Esophagus muscularis mucosa (tissue), 3 donors: ENCODE measurements around the gene SLC17A3.

ENCODE experiments used
- POLR2A ChIP-seq: fragments of 450-650 bp; IDR thresholded peaks from one replicate; pipeline ENCODE4 v1.6.1; 2017; ENCODE audit warnings: antibody characterized with exemption, moderate library complexity, mild to moderate bottlenecking, low read depth
- POLR2AphosphoS5 ChIP-seq, 2 donors: sonication (generic); formaldehyde crosslinking; IDR thresholded peaks; one replicate each; pipeline ENCODE4 v1.6.1; 2017; ENCODE audit warnings: antibody characterized with exemption in 2 of 2
- TF ChIP-seq, protein P1 (sequence below), 3 experiments: fragments of 200-600 bp in 2 of 3; fragments of 450-650 bp in 1 of 3; sonication (generic) in 2 of 3; IDR thresholded peaks; one replicate each; pipeline ENCODE4 v1.5.1; 2017 to 2019; ENCODE audit warnings: antibody characterized with exemption in 3 of 3, mild to moderate bottlenecking in 2 of 3, moderate library complexity in 1 of 3

DNA sequence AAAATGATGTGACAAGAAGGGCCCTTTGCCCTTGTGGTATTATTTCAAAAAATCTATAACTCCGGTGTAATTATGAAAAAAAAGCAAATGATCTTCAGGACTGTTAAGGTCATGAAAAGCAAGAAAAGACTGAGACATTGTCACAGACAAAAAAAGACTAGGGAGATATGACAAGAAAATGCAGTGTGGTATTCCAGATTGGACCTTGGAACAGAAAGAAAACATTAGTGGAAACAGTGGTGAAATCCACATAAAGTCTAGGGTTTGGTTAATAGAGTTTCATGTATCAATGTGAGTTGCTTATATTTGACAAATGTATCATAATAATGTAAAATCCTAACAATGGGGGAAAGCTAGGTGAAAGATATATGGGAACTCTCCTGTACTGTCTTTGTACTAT, 26.8 kb upstream of the SLC17A3 start:
- TF ChIP-seq POLR2A (no peak), POLR2AphosphoS5 (IDR thresholded peaks at IDR 0.05) (no peak)
- TF ChIP-seq, protein P1, sequence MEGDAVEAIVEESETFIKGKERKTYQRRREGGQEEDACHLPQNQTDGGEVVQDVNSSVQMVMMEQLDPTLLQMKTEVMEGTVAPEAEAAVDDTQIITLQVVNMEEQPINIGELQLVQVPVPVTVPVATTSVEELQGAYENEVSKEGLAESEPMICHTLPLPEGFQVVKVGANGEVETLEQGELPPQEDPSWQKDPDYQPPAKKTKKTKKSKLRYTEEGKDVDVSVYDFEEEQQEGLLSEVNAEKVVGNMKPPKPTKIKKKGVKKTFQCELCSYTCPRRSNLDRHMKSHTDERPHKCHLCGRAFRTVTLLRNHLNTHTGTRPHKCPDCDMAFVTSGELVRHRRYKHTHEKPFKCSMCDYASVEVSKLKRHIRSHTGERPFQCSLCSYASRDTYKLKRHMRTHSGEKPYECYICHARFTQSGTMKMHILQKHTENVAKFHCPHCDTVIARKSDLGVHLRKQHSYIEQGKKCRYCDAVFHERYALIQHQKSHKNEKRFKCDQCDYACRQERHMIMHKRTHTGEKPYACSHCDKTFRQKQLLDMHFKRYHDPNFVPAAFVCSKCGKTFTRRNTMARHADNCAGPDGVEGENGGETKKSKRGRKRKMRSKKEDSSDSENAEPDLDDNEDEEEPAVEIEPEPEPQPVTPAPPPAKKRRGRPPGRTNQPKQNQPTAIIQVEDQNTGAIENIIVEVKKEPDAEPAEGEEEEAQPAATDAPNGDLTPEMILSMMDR (IDR thresholded peaks at IDR 0.05) = no peak
